Left renal cortex interstitium (tissue), 4 donors: ENCODE data around the gene B9D1. TPM values are rescaled to one million over a fixed set of nuclear protein-coding genes. Genes with fewer than 3 reads are reported as not detected.

Experiments used
- DNase-seq, 4 donors: peaks; one replicate each; pipeline ENCODE4 v3.0.0-alpha.2; 2013; ENCODE audit warnings: low read depth in 4 of 4, low spot score in 2 of 4, missing footprints in 1 of 4
- polyA plus RNA-seq, 4 donors: library from polyadenylated mRNA; unstranded; fragments of 120-200 nt; gene quantifications; one replicate each; pipeline ENCODE4 v1.2.1, GENCODE V29; 2013; ENCODE audit not compliant: insufficient read length in 4 of 4

The B9D1 gene
- polyA plus RNA-seq, 4 donors, result 32.3 to 51.0 (median 42.9) TPM

DNA sequence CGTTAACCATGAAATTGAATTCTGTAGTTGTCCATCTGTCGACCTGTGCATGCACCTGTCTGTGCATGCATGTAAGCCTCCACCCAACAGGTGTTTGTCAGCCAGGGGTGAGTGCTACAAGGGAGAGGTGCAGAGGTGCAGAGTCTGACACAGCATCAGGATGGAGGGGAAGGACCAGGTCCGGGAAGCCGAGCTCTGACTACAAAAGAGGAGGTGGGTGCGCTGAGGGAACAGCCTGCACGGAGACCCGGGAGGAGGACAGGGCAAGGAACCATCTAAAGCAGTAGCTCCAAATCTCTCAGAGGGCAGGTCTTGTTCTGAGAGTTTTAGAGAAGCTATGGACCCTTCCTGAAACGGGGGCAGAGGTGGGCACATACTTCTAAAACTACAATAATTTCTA is 54.1 kb downstream of the B9D1 start:
- no peak for DNase-seq

DNA sequence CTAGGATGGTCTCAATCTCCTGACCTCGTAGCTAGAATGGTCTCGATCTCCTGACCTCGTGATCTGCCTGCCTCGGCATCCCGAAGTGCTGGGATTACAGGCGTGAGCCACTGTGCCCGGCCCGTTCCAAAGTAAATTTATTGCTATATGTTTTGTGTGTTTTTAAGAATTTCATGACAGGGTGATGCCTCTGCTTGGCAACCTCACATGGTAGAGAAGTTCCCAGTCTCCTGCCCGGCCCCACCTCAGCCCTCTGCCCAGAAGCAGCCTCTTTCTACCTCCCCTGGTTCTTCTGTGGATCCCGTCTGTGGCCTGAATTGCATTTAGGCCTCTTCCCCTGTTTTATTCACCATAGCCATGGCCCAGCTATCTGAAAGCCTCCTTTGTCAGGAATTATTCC is 55.0 kb downstream of the B9D1 start:
- DNase-seq, result no peak

GRCh38 chr17:19306160-19307111 is 56.1 kb downstream of the B9D1 start:
- DNase-seq, result no peak

GRCh38 chr17:19305761-19306159 is 56.8 kb downstream of the B9D1 start:
- no peak for DNase-seq

GRCh38 chr17:19305256-19305655 is 57.3 kb downstream of the B9D1 start:
- no peak for DNase-seq

DNA sequence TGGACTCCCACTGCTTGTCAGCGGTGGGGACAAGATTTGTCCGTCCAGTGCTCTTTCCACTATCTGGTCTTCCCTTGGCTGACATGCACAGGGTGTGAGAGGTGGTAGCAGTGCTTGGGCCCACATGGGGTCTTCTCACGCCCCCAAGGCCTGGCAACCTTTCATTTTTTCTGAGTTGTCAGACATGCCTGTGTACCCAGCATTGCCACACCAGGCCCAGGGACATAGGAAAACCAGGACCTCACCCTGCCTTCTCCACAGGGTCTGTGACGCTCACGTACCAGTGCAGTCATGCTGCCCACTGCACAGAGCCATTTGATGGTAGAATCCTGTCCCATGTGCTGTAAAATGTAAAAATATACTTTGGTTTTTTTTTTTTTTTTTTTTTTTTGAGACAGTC is 57.8 kb downstream of the B9D1 start:
- no peak for DNase-seq

DNA sequence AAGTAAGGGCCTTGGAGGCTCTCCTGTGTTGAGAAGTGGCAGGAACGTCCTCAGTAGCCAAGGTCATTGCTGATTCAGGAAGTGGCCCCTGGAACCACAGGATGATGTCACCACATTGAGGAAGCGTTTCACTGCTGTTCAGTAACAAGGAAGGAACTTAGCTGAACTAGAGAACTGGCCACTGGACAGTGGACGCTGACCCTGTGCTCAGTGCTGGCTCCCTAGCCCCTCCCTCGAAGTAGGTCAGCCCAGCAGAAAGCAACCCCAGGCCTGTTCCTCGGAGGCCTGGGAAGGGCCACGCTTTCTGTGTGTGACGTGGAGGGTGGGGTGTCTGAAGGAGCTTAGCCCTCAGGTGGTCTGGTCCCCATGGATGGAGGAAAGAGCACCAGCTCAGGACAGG is 58.3 kb downstream of the B9D1 start:
- DNase-seq, result no peak

DNA sequence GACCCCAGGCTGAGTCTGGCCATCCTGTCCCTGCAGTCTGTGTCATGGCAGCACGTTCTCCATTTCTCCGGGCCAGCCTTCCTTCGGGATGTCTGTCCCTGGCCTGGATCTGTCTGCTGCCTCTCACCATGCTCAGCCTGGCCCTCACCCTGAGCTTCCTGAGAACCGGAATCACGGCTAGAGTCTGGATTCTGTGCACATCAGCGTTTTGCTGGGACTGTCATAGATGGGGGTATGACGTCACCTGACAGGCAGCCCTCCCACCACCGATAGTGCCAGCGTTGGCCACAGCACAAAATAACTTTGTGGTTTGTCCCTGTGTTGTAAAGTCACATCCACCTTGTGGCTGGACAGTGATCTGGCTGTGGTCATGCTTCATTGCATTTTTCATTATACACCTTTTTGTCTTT is 59.2 kb downstream of the B9D1 start:
- no peak for DNase-seq

DNA sequence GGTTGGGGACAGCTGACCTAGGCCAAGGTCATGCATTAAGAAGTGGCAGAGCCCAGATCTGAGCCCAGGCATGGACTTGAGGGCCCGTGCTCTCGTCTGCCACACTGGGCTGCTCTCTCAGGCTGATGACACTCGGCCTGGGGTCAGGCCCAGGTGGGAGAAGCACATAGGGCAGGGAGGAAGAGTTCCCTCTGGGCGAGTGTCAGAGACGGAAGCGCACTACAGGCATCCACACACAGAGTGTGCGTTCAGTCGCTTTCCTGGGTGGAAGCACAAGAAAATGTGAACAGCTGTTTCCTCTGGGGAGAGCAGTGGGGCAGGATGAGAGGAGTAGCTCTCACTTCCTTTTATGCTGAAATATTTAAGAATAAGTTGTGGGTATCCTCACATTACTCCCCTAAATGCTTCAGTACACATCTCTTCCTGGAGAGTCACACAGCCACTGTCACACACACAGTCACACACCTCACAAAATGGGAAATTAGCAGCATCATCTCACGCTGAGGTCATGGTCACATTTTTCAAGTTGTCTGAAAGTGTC is 59.7 kb downstream of the B9D1 start:
- DNase-seq, result no peak

GRCh38 chr17:19301973-19302372 is 60.5 kb downstream of the B9D1 start:
- no peak for DNase-seq

- DNase-seq, result no peak
These were observed 61.1 kb downstream of the B9D1 start for GRCh38 chr17:19301274-19301951.

DNA sequence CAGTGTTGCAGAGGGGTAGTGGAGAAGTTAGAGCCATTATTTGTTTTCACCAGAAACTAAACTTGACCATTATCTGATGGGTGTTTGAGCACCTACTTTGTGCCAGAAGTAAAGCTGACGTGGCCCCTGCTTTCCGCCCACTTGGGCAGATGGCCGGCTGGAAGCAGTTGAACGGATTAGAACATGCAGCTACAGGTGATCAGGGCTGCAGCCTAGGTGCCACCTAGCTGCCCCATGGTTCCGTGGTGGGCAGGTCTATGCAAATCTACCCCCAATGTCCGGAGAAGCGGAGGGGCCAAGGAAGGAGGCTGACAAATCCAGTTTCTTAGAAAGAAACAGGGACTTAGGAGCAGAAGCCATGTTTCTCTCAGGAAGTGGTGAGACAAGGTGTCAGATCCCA is 62.7 kb downstream of the B9D1 start:
- no peak for DNase-seq

GRCh38 chr17:19299214-19299747 is 63.2 kb downstream of the B9D1 start:
- no peak for DNase-seq

DNA sequence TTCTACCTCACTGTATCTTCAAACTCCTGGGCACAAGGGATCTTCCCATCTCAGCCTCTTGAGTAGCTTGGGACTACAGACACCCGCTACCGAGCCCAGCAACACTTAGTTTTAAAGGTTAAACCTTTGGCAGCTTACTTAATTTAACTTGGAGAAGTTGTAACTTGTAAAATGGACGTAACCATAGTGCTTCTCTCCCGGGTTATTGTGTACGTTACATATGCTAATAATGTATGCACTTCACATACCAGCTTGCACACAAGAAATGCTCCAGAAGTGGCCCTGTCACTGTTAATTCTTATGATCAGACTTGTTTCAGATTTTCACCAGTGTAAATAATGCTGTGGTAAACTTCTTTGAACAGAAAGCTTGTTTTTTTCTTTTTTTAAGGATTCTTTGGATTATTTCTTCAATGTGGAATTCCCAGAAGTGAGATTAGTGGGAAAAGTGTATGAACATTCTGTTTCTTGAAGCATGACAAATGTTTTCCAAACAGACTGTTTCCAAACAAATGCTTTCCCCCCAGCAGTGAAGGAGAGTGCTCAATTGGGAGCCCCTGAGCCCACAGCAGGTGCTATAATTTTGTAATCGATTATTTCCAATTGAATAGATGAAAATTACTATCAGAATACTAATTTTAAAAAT is 63.8 kb downstream of the B9D1 start:
- no peak for DNase-seq

DNA sequence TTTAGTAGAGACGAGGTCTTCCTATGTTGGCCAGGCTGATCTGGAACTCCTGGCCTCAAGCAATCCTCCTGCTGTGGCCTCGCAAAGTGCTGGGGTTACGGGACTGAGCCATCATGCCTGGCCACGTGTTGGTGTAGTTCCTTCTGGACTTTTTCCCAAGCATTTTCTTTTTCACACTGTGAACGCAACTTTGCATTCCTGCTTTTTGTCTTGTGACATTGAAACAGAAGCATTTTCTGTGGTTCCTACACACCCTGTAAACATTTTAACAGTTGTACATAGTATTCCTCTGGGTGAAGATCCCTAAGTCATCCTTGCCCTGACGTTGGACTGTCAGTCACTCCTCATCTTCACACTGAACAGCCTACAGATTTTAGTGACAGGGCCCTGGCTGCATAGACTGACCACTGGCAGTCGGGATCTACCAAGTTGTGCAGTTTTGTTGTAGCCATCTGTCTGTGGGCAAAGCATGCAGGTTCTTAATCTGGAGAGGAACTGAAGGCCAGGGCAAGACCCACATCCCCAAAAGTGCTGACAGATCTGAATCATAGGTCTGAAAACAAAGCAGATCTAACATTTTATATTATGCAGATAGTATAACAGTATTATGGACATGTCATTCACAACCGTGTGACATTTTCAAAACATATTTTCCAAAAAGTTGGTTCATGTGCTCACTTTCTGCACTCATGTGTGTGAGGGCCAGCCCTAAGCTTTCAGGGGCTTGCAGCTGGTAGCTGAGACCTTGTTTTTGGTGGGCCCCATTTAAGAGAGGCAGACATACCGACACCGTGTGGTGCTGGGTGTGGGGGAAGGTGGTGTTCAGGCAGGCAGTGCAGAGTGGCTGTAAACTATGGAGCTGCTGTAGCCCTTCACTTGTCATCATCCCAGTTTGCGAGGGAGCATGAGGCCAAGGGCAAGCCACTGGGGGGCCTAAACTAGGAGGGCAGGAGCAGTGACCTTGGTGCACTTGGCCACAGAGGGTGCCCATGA is 65.4 kb downstream of the B9D1 start:
- DNase-seq, result no peak

GRCh38 chr17:19295473-19296135 is 66.9 kb downstream of the B9D1 start:
- DNase-seq, result peak in 3 of 4 donors; percentile 20 to 32 (median 24)

DNA sequence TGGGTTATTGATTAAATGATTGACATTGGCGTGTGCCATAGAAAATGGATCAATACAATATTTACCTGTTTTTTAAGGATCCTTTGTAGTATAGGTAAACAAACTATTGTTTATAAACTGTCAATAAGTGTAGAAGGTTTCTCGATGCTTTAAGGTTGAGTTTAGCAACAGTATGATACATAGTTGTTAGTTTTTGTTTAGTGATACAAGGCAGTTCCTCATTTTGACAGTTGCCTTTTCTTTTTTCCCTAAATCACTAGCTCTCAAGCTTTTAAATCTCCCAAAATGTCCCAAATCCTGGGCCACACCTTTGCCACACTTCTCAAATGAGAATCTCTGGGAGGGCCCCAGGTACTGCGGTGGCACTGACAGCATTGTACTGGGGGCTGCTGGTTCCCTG is 68.1 kb downstream of the B9D1 start:
- no peak for DNase-seq
